Fibroblast of skin of back (primary cell): ENCODE results near the gene EBF3.
"Not testable (repeated sequence)": the region's sequence is repeated elsewhere in the genome, so short reads cannot be mapped to it uniquely, and the experiment has no call there.

ENCODE experiments used
- DNase-seq: peaks from one replicate; pipeline ENCODE4 v3.0.0-alpha.2; 2013

Gene EBF3

DNA sequence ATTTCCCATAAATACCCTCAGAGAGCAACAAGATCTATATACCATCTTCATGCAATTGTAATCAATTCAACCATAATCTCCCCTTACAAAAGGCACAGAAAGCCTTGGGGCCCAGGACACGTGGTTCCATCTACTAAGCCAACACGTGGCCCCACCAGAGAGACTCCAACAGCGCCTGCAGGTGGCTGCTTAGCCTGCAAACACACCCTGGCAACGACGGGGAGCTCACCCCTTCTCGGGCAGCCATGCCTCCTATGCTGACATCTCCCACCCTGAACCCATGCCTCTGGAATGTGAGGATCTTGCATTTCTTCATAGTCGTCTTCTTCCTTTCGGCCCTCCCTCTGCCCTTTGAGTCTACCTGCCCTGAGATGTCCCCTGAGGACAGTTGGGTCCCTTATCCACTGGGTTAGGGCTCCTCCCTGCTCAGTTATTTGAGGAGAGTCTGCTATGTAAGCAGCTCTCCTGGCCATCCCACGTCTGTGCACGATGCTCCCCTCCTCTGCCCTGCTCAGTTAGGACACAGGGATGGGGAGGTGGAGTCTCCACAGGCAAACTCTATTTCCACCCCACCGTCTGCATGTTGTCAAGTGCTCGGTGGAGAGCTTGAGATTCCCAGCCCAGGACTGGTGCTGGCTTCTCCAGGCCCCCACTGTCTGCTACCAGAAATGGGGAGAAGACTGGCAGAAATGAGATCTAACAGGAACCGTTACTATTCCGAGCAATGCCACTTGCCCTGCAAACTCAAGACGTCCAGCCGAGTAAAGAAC lies 36.5 kb downstream of the EBF3 start:
- DNase-seq, result no peak

DNA sequence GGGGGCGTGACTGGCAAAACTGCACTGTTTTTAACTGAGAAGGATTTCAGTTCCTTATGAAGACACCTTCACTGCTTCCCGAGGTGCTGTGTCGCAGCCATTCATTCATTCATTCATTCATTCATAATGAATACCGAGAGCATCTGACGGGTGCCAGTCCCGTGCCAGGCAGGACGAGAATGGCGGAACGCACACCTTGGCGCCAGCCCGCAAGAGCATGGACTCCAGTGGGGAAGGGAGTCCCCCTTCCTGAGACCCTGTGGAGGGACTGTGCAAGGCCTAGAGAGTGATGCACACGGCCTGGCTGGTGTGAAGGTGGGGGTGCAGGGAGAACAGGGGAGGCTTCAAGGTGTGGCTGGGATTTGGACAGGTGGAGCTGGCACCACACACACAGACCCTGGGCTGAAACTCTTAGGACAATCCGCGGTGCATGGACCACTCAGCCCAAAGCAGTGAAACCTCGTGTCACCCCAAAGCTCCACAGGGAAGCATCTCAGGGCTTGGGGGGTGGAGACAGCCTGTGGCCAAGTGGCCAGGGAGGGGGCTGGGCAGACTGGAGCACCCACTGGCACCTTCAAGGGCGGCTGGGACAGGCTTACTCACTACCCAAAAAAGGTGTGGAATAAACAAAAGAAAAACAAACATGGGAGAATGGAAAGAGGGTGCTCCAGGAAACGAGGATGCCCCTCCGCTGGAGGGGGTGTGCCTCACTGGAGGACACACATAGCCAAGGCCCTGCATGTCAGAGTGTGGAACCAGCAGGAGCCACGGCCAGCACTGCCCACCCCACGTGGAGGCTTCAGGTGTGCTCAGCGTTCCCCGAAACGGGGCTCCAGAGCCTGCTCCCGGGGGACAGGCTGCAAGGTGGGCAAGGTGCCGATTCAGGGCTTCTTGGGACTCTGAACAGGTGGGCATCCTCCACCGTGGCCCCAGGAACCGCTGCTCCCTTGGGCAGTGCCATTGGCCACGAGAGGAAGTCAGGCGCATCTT lies 37.7 kb downstream of the EBF3 start:
- no peak for DNase-seq

DNA sequence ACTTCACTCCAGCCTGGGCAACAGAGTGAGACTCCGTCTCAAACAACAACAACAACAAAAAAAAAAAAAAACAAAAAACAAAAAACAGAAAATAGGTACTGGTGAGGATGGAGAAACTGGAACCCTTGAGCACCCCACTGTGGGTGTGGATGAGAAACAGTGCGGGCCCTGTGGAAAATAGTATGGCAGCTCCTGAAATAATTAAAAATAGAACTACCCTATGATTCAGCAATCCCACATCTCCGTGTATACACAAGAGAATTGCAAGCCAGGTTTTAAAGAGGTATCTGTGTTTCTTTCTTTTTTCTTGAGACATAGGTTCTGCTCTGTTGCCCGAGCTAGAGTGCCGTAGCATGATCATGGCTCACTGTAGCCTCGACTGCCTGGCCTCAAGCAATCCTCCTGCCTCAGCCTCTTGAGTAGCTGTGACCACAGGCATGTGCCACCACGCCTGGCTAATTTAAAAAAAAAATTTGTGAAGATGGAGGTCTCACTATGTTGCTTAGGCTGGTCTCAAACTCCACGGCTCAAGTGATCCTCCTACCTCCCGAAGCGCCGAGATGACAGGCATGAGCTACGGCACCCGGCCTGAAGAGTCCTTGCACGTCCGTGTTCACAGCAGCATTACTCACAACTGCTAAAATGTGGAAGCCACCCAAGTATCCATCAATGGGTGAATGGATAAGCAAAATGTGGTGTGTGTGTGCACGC lies 39.5 kb downstream of the EBF3 start:
- DNase-seq, result no peak

DNA sequence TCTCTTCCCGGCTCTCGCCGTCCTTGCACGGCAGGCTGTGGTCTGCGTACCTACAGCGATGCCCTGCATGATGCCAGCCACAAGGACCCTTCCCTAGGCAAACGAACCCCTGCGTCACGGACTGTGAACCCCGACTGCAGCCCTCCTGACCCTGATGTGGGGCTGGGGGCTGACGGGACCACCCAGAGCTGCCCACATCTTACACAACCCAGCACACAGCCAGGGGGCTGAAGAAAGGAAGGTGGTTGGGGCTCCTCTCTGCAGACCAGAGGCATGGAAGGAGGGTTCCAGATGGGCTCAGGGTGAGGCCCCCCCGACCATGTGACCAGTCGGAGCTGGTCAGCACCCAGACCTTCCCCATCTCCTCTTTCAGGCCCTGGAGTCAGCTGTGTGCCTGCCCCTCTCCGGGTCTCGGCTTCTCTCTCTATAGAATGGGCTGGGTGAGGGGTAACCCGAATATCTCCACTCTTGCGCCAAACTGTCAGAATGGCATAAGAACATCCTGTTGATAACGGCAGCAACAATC lies 41.4 kb downstream of the EBF3 start:
- no peak for DNase-seq

DNA sequence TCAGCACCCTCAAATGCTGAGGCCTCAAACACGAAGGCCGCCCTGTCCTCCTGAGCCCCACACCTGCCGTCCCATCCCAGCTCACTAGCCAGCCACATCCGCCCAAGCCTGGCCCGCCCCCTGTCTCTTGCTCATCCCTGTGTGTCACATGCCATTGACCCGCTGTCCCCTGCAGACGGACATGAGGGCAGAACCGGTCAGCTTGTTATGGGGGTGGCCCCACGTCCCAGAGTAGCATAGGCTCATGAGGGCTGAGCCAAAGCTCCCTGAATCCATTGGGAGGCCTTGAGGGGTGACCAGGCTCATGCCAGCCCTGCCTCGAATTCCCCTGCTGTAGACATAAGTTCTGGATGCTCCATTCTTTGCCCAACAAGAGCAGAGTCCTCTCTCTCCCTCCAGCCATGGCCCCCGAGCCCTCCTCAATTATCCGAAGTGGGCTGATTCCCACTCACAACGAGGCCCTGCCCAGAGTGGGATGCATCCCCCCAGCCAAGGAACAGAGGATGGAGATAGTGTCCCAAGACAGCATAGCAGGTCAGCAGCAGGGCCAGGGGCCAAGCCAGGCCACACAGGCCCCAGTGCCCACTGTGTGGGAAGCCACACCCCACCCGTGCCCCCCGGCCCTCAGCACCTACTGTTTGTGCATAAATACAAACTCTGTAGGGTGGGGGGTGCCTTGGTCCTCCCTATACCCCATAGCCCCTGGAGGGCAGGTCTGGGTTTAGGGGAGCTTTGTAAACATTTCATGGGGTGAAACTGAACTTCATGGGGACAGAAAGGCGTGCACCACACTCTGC lies 42.1 kb downstream of the EBF3 start:
- no peak for DNase-seq

DNA sequence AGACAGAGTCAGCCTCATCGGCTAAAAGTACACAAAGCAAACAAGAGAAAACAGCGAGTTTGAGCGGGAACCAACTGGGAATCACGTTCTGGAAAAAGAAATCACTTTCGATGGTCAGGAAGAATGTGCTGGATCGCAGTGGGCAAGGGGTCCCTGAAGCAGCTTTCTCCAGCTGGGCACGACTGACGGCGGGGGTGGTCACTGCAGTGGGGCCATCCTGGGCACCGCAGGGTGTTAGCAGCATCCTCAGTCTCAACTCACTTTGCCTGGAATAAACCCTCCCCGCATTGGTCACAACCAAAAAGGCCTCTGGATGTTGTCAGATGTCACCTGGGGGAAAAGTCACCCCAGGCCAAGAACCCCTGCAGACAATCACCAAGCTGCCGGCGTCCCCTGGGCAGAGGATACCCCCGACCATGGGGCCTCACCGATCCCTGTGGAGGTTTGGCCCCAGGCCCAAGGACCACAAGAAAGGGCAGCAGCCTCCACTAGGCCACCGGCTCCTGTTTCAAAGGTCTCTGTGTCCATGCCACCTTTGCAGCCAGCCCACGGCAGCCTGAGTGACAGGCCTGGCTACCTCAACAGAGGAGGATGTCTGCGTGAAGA lies 42.9 kb downstream of the EBF3 start:
- DNase-seq, result no peak

DNA sequence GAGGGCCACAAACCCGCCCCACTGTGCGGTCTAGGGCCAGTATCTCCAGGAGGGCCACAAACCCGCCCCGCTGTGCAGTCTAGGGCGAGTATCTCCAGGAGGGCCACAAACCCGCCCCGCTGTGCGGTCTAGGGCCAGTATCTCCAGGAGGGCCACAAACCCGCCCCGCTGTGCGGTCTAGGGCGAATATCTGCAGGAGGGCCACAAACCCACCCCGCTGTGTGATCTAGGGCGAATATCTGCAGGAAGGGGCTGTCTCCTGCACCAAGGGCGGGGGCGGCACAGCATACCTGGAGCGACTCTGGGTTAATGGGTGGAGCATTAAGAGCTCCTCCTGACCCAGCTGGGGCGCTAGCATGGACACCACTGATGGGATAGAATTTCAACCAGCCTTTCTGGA lies 43.9 kb downstream of the EBF3 start:
- DNase-seq, result not testable (repeated sequence)

DNA sequence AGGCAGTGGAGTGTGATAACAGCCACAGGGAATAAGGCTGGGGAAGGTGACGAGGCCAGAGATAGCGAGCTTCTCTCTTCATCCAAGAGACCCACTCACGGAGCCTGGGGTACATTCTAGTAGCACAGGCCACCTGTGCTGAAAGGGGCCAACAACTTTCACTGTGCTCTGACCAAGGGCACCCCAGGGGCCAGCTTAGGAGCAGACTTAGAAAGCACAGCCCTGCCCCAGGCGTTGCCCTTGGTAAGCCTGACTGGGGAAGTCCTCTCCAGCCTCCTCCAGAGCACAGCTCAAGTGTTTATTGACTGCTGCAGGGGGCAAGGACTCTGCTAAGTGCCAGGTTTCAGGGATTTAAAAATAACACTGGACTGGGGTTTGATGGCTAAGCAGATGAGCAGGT lies 44.7 kb downstream of the EBF3 start:
- DNase-seq, result no peak

DNA sequence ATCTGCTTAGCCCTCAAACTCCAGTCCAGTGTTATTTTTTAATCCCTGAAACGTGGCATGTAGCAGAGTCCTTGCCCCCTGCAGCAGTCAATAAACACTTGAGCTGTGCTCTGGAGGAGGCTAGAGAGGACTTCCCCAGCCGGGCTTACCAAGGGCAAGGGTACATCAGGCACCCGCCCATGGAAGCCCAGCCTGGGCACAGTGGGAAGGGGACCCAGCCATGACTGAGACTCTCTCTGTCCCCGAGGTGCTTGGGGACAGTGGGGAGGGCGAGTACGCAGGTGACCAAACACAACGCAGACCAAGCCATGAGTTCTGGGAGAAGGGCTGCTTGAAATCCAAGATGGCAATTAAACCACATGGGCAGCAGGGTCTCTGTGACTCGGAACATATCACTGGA lies 45.2 kb downstream of the EBF3 start:
- no peak for DNase-seq

DNA sequence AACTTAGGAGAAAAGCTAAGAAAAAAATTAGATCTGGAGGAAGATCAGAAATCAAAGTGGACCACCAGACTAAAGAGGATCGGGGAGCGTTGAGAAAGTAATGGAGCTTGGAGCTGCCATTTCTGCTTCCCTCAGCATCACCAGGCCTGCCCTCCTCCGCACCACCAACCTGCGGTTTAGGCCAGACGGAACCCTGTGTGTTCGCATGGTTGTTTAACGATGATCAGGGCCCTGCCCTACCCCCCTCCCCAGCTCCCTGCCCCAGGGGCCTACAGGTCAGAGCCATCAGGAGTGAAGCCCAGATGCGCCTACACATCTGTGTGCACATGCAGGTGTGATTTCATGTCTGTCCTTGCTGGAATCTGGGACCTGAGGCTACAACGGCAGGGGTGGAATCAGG lies 45.7 kb downstream of the EBF3 start:
- DNase-seq, result no peak

DNA sequence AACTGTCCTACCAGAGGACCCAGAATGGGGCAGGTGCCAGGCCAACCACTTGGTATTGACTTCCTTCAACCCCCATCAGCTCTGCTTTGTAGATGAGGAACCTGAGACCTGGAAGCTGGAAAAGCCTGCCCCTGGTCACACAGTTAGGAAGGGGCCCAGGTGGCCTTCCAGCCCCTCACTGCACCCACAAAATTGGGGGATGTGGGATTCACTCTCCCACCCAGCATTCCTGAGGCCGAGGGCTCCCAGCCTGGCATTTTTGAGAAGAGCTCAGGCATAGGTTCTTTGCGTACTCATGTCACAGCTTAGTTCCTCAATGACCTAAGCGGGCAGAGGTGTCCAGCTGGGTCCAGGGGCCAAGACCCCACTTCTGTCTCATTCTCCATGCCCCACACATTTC lies 46.1 kb downstream of the EBF3 start:
- no peak for DNase-seq

DNA sequence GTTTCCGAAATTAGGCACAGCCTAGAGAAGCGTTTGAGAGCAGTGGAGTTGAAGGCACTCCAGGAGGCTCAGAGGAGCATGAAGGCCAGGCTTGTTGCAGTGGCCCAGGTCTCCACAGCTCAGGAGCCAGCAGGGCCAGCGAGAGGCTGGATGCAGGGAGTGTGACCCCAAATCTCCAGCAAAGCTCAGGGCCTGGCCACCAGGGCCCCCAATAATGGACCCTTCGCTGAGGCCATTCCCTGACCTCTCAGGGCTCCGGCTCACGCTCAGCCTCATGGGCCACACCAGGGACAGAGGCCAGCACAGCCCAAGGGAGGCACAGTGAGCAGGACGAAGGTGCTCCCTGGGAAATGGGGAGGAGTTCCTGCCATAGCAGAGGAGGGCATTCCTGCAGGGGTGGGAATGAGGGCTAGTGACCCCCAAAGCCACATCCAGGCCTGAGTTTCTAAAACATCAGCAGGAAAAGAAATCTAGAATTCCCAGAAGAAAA lies 47.5 kb downstream of the EBF3 start:
- no peak for DNase-seq

DNA sequence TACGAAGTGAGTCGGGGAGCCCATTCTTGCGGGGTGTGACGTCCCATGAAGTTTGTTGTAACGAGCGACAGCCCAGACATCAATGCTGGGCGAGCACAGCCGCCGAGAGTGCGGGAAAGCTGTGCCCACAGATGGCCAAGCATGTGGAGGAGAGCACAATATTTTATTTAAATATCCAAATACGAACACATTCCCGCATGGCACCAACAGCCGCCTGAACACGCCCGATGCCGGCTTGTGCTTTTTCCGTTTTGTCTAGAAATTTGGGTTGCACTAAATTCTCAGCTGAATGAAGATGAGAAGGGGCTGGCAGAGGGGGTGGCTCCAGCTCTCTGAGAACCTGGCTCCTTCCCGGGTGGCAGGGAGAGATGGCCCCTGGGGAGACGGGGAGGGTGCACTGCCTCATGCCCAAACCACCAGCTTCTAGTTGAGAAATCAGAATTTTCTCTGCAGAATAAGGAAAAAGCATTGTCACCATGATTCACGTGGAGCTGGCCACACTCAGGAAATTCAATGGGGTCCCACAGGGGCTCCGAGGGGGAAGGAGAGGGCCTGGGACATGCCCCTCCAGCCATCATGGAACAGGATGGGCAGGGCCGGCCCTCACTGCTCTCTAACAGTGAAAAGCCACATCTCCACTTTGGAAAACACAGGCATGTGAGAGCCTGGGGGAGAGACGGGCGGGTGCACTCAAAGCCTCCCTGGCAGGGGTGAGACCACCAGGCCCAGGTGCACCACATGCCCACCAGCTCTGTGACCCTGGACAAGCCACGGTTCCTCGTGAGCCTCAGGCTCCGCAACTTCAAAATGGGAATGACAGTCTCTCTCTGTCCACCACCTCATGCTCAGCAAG lies 48.3 kb downstream of the EBF3 start:
- DNase-seq, result no peak

DNA sequence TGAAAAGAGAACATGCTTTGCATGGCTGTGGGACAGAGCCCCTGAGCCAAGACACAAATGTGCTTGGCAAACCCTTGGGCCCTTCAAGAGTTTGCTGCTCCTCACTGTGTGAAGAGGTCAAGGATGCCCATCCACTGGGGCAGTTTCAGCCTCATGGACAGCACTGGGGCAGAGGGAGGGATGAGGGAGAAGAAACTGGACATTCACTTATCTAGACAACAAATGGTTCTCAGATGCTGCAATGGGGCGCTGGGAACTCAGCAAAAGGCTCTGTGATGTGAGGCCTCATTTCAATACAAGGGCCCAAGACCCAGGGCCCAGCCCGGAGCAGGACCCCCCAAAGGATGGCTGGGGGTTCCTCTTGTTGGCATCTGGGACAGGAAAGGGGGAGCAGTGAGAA lies 49.1 kb downstream of the EBF3 start:
- no peak for DNase-seq

DNA sequence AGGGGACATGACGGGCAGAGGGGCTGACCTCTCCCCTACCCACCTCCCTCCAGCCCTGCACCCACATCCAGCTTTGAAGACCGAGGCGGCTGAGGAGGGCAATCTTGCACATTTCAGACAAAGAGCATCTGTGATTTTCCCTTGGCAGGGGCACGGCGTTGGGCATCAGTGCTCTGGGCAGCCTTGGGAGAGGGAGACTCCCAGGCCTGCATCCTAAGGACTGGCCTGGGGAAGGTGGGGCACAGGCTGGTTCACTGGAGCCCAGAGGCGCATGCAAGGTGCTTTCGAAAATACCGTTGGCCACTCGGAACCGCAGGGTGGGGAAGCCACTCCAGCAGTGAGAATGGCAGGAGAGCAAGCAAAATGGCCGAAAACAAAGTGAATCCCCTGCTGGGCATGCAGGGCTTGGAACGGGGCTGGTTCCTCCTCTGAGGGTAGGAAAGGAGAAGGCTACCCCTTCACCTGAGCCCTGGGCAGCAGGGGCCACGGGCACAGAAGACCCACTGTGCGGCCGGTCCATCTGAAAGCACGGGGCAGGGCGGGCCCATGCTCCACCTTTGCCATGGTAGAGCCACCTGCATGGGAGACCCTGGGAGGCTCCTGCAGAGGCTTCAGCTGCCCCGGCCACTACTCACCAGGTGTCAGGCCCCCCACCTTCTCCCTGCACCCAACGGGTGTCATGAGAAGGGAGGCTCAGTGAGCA lies 49.8 kb downstream of the EBF3 start:
- DNase-seq, result no peak

DNA sequence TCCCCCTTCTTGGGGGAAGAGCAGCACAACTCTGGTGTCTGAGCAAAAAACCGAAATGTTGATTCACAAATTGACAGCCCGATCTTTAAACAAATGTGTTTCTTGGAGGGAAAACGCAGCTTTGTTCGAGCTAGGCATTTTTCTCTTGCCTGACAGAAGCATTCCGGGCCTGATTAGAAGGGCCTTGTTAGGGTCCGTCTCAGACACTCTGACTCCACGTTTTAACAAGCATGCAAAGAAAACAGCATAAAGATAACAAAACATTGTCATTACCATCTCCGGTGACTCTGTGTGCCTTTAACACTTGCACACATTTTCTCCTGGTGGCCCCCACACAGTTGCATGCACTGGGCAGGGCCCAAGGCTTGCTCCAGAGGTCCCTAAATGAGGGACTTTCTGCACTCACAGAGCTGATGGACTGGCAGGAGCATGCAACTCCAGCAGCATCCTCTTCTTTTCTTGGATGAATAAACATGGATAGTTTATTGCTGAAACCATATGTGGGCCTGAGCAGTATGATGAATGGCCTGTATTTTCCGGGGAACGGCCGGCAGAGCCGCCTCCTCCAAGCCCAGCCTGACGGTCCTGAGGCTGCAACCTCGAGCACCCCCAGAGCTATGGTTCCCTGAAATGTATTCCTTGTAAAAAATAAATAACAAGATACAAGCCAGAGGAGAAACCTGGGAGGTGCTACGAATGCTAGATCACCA lies 50.9 kb downstream of the EBF3 start:
- DNase-seq, result no peak

DNA sequence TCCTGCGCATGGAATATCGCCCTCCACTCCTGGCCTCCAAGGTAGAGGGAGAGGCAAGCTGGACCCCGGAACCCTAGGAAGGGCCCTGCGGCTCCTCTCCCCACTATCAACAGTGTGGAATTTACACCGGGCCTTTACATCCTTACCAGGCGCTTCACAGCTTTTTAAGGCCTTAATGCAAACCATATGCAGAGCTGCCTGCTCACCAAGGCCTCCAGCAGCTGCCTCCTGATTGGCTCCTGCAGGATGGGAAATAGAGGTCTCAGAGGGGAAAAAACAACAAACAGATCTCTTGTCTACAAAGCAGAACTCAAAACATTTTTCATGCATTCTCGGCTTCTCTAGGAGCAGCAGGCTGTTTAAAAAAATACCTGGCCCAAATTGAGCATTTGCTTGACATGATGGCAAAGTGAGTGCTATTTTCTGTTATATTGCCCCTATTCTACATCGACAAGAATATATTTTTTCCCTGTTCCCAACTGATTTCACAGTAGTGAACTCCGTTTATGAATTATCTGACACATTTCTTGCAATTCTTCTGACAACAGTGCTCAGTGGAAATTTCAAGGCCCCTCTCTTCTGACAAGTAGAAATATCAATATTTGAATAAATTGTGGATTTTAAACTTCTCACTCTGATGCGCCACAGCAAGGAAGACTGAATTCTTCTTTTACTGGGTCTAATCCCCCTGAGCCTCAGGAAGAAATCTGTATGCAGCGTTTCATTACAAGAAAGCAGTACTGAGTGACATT lies 51.7 kb downstream of the EBF3 start:
- DNase-seq, result peak; percentile 47

DNA sequence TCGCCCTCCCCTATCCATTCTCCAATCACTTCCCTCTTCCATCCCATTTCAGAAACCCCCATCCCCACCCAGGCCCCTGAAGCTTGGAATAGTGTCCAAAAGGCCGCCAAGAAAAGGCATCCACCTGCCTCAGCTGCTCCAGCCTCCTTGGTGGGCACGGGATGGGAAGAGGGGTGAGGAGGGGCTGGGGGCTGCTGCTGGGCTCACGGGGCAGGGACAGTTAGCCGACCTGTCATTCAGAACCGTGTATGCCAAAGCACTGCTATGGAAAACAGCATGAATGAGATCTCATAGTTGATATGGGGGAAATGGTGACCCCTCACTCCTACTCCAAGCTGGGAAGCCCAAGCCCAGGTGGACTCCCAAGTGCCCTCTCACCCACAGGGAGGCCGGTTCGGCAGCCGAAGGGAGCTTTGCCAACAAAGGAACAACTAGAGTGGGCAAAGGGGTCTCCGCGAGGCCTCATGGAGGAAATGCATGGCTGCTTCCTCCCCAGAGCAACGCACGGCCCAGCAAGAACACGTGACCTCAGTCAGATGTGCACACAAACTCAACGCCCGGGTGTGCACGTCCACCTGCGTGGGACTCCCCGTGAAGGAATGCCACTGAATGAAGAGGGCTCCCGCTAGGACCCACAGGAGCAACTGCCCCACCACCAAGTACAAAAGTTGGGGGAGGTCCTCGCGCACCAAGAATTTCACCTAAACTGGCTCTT lies 52.5 kb downstream of the EBF3 start:
- no peak for DNase-seq
